Activated CD8-positive, alpha-beta memory T cell treated with anti-CD3 and anti-CD28 coated beads for 1 hour (primary cell): ENCODE results near the gene ORM1.

Experiments used
- DNase-seq, 2 donors: peaks; one replicate each; pipeline ENCODE4 v3.0.0-alpha.2; 2020; ENCODE audit warnings: low read depth in 1 of 2; ENCODE audit errors: extremely low read depth in 1 of 2

The ORM1 gene

DNA sequence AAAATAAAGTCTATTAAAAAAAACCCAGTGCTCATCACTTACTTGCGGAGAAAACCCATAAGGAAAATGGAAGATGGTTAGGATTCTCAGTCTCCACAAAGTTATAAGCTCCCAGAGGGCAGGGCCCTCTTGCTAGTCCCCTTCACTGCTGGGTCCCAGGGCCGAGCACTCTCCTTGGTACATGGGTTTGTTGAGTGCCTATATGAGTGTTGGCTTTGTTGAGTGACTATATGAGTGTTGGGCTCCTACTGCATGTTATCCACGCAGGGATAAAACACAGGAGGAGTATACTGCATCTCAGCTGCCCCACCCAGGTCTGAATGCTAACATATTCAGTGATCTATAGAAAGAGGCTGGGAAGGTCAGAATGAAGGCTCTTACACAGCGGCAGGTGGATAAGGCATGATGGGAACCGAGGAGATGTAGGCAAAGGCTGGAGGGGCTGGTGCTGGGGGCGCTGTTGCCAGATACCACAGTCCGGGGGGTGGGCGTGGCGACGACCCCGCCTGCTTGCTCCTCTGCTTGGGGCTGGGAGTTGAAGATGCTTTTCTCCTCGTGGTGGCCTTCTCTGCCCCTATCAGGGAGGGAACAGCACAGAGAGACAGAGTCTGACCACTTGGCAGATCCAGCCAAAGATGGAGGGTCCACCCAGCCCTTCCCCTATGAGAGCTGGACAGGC, 18.4 kb downstream of the ORM1 start:
- DNase-seq: no peak

DNA sequence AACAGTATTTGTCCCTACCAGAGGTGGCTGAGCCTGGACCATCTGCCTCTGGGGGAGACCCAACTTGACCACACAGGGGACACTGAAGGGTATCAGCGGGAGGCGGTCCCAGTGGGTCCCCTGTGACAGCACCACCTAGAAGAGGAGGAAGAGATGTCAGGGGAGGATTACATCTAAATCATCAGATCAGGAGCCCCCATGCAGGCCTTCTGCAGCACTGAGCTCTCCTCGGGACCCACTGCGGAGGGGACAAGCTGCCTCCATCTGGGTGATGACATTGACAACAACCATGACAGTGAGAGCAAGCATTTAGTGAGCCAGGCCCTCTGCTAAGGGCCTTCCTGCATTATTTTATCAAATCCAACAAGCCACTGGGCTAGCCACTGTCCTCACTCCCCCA, 19.1 kb downstream of the ORM1 start:
- DNase-seq: no peak

DNA sequence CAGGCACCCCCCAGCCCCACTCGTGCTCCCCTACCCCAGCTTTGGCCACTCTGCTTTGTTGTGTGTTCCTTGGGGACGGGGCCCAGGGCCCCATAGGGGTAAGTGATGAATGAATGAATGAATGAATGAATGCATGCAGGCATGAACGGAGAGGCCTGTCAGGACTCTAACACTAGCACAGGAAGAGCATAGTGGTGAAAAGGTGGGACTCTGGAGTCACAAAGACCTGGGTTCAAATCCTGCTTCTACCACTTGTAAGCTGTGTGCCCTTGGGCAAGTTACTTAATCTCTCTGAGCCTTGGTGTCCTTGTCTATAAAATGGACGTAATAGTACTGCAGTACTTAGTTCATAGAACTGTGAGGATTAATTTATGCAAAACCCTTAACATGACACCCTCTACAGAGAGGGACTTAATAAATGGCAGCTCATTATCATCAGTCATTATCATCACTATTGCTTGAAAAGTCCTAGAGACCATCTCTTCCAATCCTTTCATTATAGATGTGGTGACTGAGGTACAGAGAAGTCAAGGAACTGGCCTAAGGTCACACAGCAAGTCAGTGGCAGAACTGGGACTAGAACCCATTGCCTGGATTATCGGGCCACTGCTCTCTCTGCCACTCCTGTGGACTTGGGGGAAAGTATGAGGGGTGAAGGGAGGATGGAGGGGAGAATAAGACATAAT, 20.0 kb downstream of the ORM1 start:
- no peak for DNase-seq

DNA sequence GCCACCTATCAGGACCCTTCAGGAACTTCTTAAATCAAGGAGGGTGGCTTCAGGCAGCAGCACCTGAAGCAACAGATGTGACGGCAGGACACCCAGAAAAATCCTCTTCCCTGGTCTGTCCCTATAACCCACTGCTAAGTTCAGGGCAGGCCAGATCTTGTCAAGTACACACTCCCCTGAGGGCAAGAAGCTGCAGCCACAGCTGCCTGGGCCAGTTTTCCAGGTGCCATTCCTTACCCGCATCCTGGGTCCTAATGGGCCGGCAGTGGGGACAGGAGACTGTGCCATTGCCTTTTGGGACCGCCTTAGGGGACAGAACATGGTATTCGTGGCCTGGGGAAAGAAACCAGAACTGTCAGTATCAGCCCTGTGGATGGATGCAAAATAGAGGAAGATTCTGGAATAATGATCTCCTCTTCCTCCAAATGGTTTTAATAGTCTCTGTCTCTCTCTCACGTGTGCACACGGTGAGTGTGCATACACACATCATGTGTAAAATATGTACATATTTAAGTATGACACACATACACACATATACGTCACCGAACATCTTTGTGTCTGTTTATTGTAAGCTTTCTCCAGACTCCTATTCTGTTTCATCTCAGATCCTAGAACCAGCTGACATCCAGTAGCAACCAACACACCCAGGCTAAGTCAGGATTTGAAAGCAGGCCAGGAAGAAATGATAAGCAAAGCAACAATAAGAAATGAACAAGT, 20.7 kb downstream of the ORM1 start:
- DNase-seq: no peak

- no peak for DNase-seq
Measured at GRCh38 chr9:114344188-114344566, 21.3 kb downstream of the ORM1 start.

DNA sequence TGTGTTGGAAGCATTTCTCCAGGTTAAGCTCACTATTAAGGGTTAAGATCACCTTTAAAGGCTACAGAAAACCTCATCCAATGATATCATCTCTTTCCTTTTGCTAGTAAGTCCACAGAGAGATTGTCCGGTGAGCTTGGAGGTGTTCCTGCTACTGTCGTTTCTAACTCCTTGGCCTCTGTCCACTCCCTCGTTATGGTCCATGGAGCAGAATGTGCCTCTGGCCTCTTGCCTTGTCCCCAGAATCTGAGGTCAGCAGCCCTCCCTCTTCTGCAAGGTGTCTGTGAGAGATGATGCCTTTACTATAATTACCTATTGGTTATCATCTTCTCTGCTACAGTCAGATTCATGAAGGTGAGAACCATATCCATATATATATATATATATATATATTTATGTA, 21.8 kb downstream of the ORM1 start:
- no peak for DNase-seq

- no peak for DNase-seq
Measured at GRCh38 chr9:114345493-114346065, 22.7 kb downstream of the ORM1 start.

DNA sequence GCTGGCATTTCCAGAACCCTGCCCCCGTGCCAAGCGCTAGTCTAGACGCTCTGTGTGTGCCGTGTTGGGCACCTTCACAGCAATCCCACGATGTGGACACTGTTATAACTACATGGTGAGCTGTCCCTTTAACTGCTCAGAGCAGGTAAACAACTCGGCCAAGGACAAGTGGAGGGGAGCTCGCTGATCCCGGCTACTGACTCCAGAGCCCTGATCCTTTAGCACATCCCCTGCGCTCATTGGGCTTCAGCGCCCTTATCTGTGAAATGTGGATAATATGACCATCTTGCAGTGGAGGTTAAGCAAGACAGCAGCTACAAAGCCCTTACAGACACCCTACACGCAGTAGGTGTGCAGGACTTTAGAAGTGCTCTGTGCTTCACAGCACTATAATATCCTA, 23.2 kb downstream of the ORM1 start:
- DNase-seq: no peak

GRCh38 chr9:114347675-114348074, 24.8 kb downstream of the ORM1 start:
- no peak for DNase-seq

DNA sequence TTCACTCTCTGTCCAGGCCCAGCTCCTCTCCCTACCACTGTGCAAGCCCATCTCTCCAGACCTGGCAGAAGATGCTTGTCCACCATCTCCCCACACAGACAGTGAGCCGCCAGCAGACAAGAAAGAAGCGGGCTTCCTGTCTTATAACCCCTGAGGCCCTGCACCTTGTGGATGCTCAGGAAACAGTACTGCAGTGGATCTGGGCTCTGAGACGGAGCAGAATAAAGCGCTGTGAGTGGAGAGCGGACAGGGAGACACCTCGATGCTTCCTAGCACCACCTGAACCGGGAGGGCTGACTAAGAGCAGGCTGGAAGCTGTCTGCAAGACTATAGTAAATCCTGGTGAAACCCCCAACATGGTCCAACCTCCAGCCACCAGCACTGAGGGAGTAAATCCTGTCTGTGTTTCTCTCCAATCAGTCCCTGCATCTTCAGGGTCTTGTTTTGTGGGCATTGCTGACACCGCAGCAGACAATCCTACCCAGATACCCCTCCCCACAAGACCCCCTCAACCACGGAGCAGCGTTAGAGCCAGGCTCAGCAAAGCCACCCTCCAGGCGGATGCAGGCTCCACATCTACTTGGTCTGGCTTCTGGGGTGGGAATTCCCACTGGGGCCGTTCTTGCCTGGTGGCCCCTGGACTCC, 25.5 kb downstream of the ORM1 start:
- DNase-seq: no peak

DNA sequence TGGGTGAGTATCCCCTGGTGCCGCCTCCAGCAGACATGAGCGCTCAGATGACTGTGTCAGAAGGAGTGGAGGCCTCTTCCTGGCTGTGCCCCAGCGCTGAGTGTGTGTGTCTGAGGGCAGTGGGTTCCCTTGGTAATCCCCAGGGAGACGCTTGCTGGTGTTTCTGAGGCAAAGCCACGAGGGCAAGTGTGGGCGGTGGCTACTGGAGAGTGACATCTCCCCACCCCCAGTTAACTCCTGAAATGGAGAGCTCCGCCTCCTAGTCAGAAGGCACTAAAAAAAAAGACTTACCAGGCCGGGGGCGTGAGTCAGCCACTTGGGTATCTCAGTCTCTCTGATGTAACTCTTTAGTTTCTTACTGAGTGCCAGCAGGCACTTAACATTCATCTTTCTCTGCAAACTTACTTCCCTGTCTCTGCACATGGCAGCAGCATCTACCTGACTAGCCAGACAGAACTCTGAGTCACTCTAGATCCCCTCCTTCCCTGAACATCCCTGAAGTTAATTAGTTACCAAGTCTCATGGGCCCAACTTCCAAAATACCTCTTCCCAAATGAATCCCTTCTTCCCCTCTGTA, 26.1 kb downstream of the ORM1 start:
- peak in 1 of 2 donors; percentile 25 for DNase-seq

- DNase-seq: no peak
Measured at GRCh38 chr9:114349713-114350480, 27.0 kb downstream of the ORM1 start.

DNA sequence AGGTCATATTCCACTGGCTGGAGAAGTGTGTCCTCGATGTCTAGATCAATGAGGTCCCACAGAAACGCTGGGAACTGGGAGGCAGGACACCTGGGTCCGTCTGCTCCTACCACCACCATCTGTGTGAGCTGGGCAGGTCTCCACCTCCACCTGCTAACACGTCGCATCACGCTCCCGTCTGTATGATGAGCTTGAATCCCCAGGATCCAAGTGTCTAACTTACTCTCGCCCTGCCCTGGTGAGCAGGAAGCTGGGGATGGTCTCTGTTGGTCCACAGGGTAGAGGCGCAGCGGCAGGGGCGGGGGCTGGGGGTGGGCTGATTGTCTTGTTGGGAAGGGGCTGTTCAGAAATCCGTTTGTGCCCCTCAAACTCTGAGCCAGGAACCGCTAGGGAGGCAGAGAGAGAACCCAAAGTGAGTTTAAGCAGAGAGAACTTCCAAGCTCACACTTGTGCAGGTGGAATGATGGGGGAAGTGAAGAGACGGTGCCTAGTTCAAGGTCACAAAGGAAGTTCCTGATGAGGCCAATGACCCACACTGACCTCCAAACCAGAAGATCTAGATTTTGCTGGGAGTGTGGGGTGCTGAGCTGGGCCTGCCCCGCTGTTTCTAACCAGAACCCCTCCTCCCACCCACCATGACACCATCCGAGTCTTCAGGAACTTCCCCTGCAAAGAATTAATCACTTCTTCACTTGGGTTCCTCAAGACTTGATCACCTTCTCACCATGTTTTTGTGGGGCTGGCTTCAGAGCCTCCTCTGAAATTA, 27.9 kb downstream of the ORM1 start:
- DNase-seq: no peak

GRCh38 chr9:114351932-114352331, 29.0 kb downstream of the ORM1 start:
- no peak for DNase-seq

DNA sequence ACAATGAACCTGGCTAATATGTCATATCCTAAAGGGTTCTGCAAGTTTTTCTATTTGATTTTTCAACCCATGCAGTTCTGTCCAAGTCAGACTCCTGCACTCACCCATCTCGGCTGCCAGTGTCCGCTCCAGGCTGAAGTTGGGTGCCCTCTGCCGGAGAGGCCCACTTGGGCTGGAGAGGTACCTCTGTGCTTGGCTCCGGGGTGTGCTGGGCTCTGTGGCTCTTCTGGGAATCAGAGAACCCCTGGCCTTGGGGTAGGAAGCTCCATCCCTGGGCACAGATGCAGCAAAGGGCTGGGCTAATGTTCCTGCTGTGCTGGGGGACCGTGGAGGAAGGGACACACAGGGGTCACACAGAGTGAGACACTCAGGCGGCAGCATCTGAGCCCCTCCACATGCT, 32.9 kb downstream of the ORM1 start:
- DNase-seq: no peak

GRCh38 chr9:114356792-114357191, 33.9 kb downstream of the ORM1 start:
- no peak for DNase-seq

GRCh38 chr9:114357360-114357759, 34.5 kb downstream of the ORM1 start:
- DNase-seq: no peak

- no peak for DNase-seq
Measured at GRCh38 chr9:114357911-114358328, 35.0 kb downstream of the ORM1 start.

- DNase-seq: no peak
Measured at GRCh38 chr9:114359801-114360200, 36.9 kb downstream of the ORM1 start.
